Activated T-cell treated with anti-CD3 and anti-CD28 coated beads, Interleukin-2, amount 50 U/mL, for 72 hours (primary cell): Measurements from ENCODE around the gene CRYBA1. TPM values are rescaled to one million over a fixed set of nuclear protein-coding genes. Genes with fewer than 3 reads are reported as not detected.
A peak's percentile ranks its signal among the peaks of the same experiment; 100 is the strongest.

Experiments
- ATAC-seq, 2 donors: fragments of 150-1000 bp; cut with Tn5 transposase; replicated peaks in 1 of 2; 2 replicates each; pipeline ENCODE4 v1.10.0; 2021; ENCODE audit warnings: moderate library complexity in 2 of 2, mild to moderate bottlenecking in 1 of 2
- DNase-seq, 2 donors: peaks; one replicate each; pipeline ENCODE4 v3.0.0; 2021 to 2022; ENCODE audit warnings: mixed read lengths in 1 of 2
- H3K27ac Mint-ChIP-seq: one replicate; pipeline ENCODE4 v1.8.0; 2022; ENCODE audit warnings: mild to moderate bottlenecking, moderate library complexity, mixed read lengths
- H3K27me3 Mint-ChIP-seq: one replicate; pipeline ENCODE4 v1.8.0; 2022; ENCODE audit warnings: low read depth, mixed read lengths
- H3K36me3 Mint-ChIP-seq, 2 donors: one replicate each; pipeline ENCODE4 v1.8.0; 2022; ENCODE audit warnings: mixed read lengths in 2 of 2, mild to moderate bottlenecking in 1 of 2; ENCODE audit not compliant: insufficient read depth in 2 of 2
- H3K4me1 Mint-ChIP-seq: one replicate; pipeline ENCODE4 v1.8.0; 2022; ENCODE audit warnings: low read depth, mixed read lengths
- H3K4me3 Mint-ChIP-seq, 2 donors: one replicate each; pipeline ENCODE4 v1.8.0; 2022; ENCODE audit warnings: mild to moderate bottlenecking in 2 of 2, mixed read lengths in 2 of 2, moderate library complexity in 2 of 2
- H3K9me3 Mint-ChIP-seq, 2 donors: one replicate each; pipeline ENCODE4 v1.8.0; 2022; ENCODE audit warnings: mixed read lengths in 2 of 2
- total RNA-seq, 2 donors: library from RNA; stranded (reverse); gene quantifications; one replicate each; pipeline ENCODE4 v1.2.3, GENCODE V29; 2022

The CRYBA1 gene
- total RNA-seq, 2 donors from 2014 or later: not detected

DNA sequence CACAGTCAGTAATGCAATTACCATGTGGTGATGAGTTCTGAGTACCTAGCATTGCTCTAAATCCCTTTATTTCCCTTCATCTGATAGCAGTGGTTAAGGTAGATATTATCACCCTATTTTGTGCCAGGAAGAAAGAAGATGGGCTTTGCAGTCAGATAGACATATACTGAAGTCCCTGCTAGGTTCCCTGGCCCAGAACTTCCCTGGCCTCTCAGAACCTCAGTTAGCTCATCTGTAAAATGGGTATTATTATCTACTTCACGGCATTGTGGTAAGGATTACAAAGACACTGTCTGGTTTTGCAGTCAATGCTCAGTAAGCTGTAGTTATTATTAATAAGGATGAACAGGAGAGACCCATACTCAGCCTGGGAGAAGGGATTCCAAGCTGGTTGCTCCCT lies 4.6 kb upstream of the CRYBA1 start:
- Mint-ChIP-seq H3K4me1 (peaks cover 16% of the 10 kb centered on the region), H3K27me3 (no peaks in the 10 kb centered on the region), H3K36me3 (no peaks in the 10 kb centered on the region), H3K4me3 (no peak overlapping the region), H3K9me3 (no peaks in the 10 kb centered on the region), H3K27ac (no peak overlapping the region)
- no peak for DNase-seq
- ATAC-seq: no peak

DNA sequence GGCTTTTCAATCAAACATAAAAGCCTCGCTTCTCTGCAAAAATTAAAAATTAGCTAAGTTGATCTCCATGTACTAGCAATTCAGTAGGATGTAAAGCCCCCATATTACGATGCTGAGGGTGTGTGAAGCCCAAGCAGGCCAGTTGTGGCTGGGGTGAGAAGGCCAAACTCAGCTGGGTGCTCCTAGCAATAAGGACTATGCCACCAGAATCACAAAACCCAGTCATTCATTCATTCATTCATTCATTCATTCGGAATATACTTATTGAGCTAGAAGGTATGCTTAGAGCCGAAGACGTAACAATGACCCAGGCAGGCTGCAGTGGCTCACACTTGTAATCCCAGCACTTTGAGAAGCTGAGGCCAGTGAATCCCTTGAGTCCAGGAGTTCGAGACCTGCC lies 3.9 kb upstream of the CRYBA1 start:
- Mint-ChIP-seq H3K4me3 (no peak overlapping the region), H3K36me3 (no peaks in the 10 kb centered on the region), H3K27ac (no peak overlapping the region), H3K4me1 (peaks cover 16% of the 10 kb centered on the region), H3K27me3 (no peaks in the 10 kb centered on the region), H3K9me3 (no peaks in the 10 kb centered on the region)
- DNase-seq: no peak
- no peak for ATAC-seq

DNA sequence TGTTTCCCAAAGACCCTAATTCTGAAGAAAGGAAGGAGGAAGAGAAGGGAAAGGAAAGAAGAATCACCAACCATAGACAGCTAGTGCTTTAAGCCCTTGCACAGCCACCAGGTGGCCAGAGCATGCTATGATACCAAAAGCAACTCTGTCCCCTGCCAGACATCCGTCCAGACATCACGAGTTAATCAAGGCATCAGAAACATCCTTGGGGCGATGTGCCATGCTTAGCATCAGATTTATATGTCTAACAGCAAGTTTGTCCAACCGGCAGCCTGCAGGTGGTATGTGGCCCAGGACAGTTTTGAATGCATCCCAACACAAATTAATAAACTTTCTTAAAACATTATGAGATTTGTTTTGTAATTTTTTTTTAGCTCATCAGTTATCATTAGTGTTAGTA lies 2.9 kb upstream of the CRYBA1 start:
- ATAC-seq (no peak), DNase-seq (no peak)
- Mint-ChIP-seq H3K9me3 (no peaks in the 10 kb centered on the region), H3K4me1 (peaks cover 16% of the 10 kb centered on the region), H3K27ac (no peak overlapping the region), H3K36me3 (no peaks in the 10 kb centered on the region), H3K4me3 (no peak overlapping the region), H3K27me3 (no peaks in the 10 kb centered on the region)

DNA sequence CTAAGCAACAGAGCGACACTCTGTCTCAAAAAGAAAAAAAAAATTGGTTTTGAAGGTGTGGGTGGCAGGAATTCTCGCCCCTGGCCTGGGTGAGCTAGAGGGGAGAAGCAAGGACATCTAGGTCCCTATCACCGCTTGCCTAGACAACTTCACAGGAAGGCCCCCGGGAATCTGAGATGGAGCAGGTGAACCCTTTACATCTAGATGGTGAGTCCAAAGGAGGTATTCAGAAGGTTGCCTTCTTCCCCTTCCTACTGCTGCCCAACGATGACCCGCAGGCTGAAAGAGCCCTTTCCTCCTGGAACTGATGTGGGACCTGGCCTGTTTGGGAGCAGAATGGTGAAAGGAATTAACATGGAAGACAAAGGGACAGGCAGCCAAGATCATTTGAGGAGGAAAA lies 1.3 kb upstream of the CRYBA1 start:
- Mint-ChIP-seq H3K9me3 (no peaks in the 10 kb centered on the region), H3K4me1 (peaks cover 13% of the 10 kb centered on the region)

DNA sequence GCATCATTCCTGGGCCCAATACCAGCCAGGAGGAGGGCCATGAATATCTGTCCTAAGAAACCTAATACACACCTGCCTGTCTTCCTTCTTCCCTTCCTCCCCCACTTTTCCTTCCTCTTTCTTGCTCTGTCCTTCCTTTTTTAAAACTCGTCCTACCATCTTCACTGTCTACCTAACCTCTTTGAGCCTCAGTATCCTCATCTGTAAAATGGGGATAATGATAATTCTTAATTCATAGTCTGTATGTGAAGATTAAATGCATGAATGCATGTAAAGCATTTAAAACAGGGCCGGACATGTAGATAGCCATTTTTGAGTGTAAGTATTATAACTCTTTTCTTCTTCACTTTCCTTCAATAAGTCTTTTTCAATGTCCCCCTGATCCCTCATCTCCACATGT lies 560 bp downstream of the CRYBA1 start:
- H3K4me1 Mint-ChIP-seq: no peaks in the 10 kb centered on the region
- no peak overlapping the region for H3K4me3 Mint-ChIP-seq
- no peaks in the 10 kb centered on the region for H3K9me3 Mint-ChIP-seq
- H3K27me3 Mint-ChIP-seq: no peaks in the 10 kb centered on the region
- no peaks in the 10 kb centered on the region for H3K36me3 Mint-ChIP-seq
- peak overlapping the region; percentile 38 for H3K27ac Mint-ChIP-seq
- no peak for ATAC-seq
- DNase-seq: no peak

More for the DNA sequence above, 1.3 kb upstream of the CRYBA1 start:
- no peak for ATAC-seq
- Mint-ChIP-seq H3K27me3 (no peaks in the 10 kb centered on the region), H3K36me3 (no peaks in the 10 kb centered on the region), H3K27ac (no peak overlapping the region), H3K4me3 (no peak overlapping the region)
- no peak for DNase-seq

DNA sequence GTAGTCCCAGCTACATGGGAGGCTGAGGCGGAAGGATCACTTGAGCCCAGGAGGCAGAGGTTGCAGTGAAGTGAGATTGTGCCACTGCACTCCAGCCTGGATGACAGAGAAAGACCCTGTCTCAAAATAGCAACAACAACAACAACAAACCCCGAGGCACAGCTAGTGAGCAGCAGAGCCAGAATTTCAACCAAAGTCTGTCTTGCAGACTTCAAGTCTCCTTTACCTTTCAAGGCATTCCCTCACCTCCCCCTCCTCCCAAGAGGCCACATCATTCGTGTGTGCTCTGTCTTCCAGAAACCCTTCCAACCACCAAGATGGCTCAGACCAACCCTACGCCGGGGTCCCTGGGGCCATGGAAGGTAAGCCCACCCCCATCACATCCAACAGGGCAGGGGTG lies 2.2 kb downstream of the CRYBA1 start:
- no peaks in the 10 kb centered on the region for H3K27me3 Mint-ChIP-seq
- H3K4me1 Mint-ChIP-seq: no peaks in the 10 kb centered on the region
- no peaks in the 10 kb centered on the region for H3K36me3 Mint-ChIP-seq
- H3K9me3 Mint-ChIP-seq: no peaks in the 10 kb centered on the region
- DNase-seq (no peak), ATAC-seq (no peak)
- no peak overlapping the region for H3K27ac Mint-ChIP-seq
- H3K4me3 Mint-ChIP-seq: no peak overlapping the region

DNA sequence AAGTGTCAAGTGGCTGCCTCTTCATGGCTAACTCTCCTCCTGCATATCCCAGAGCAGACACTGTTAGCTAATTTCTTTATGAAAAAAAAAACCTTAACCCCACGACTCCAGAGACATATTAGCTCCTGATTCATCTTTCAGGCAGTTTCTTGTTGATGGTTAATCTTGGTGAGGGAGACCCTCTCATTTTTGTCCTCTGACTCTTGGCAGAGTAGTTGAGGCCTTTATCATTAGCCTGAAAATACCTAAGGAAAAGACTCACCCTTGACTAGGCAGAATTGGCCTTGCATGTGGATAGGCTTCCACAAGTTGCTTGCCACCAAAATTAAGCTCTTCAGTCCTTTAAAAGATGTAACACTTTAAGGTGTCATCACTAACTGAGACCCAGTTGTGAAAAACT lies 4.0 kb downstream of the CRYBA1 start:
- ATAC-seq: no peak
- Mint-ChIP-seq H3K4me1 (no peaks in the 10 kb centered on the region), H3K36me3 (no peaks in the 10 kb centered on the region), H3K4me3 (no peak overlapping the region), H3K27me3 (no peaks in the 10 kb centered on the region), H3K9me3 (no peaks in the 10 kb centered on the region), H3K27ac (no peak overlapping the region)
- DNase-seq: no peak

DNA sequence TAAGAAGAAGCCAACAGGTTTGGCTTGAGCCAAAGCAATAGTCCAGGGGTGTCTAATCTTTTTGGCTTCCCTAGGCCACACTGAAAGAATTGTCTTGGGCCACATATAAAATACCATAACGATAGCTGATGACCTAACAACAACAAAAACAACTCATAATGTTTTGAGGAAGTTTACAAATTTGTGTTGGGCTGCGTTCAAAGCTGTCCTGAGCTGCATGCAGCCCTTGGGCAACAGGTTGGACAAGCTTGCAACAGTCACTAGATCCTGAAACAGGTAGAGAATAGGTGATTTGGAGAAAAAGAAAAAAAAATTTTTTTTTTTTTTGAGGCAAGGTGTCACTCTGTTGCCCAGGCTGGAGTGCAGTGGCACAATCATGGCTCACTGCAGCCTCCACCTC lies 4.5 kb downstream of the CRYBA1 start:
- Mint-ChIP-seq H3K4me1 (no peaks in the 10 kb centered on the region), H3K9me3 (no peaks in the 10 kb centered on the region), H3K36me3 (no peaks in the 10 kb centered on the region), H3K4me3 (no peak overlapping the region), H3K27ac (no peak overlapping the region), H3K27me3 (no peaks in the 10 kb centered on the region)
- DNase-seq: no peak
- ATAC-seq: no peak

DNA sequence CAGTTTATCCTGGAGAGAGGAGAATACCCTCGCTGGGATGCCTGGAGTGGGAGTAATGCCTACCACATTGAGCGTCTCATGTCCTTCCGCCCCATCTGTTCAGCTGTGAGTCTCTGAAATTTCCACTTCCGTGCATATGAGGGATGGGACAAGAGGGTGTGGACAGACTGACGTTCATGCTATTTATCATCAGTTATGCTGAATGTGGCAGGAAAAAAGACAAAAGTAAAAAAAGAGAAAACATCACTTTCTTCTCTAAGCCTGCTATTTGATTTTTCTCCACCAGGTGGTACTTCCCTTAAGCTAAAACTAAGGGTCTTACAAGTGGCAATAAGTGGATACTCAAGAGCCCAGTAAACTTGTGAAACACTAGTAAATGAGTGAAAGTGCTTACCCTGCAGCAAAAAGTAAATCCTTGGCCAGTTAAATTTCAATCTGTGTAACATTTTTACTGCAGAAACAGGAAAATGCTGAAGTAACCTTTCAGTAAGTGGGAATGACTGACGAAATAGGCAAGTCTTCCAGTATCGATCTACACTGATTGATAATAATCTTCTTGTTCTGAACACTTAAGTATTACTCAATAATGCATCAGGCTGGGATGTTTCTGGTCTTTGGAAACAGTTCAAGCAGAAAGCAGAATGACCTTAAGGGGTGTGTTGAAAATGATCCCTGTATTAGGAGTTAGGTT lies 5.6 kb downstream of the CRYBA1 start:
- no peak for DNase-seq
- no peaks in the 10 kb centered on the region for H3K9me3 Mint-ChIP-seq
- peaks cover 2 to 4% of the 10 kb centered on the region in 2 donors for H3K36me3 Mint-ChIP-seq
- peaks cover 8% of the 10 kb centered on the region for H3K4me1 Mint-ChIP-seq
- no peak overlapping the region for H3K4me3 Mint-ChIP-seq
- no peaks in the 10 kb centered on the region for H3K27me3 Mint-ChIP-seq
- no peak overlapping the region for H3K27ac Mint-ChIP-seq
- no peak for ATAC-seq

DNA sequence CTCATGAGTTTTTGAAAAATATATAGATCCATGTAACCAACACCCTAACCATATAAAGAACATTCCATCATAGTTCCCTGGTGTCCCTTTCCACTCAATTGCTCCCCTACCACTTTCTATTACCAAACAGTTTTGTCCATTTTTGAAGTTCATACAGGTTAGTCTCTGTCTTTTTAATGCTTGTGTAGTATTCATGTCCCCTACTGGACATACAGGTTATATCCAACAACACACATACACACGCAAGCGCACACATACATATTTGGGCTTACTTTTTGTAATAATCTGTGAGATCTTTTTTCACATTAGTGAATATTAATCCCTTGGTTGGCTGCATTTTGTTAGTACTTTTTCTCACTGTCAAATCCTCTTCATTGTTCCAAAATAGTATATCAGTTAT lies 6.4 kb downstream of the CRYBA1 start:
- Mint-ChIP-seq H3K36me3 (peaks cover 3 to 7% of the 10 kb centered on the region in 2 donors), H3K4me1 (peaks cover 15% of the 10 kb centered on the region), H3K27ac (peak overlapping the region; percentile 57), H3K27me3 (no peaks in the 10 kb centered on the region), H3K9me3 (no peaks in the 10 kb centered on the region), H3K4me3 (no peak overlapping the region)
- DNase-seq: no peak
- no peak for ATAC-seq

DNA sequence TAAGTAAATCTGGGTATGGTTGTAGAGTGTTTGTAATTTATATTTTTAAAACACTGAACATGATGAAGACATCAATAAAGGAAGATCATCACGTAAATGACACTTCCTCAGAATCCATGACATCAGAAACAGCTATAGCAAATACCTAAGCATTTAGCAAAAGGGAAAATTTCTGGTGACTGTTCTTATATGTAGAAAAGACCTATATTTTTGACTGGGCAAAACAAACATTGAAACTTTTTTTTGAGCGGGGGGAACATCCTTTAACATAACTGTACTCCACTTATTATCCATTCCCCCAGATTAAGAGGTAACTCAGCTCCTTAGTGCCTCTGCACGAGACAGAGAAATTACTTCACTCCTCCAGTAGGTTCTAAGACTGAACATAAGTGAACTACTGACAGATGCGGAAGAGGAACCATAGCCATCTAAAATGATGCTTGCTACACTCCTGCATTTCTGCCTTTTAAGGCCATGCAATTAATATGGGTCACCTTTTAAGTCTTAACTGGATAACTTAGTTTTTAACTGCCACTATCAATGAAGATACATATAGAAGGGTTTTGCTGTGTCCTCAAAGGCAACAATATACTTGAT lies 9.4 kb downstream of the CRYBA1 start:
- H3K9me3 Mint-ChIP-seq: no peaks in the 10 kb centered on the region
- H3K27me3 Mint-ChIP-seq: no peaks in the 10 kb centered on the region
- H3K4me3 Mint-ChIP-seq: no peak overlapping the region
- peak overlapping the region; percentile 56 for H3K27ac Mint-ChIP-seq
- no peak for ATAC-seq
- DNase-seq: no peak
- H3K36me3 Mint-ChIP-seq: peaks cover 3 to 12% of the 10 kb centered on the region in 2 donors
- H3K4me1 Mint-ChIP-seq: peaks cover 33% of the 10 kb centered on the region

DNA sequence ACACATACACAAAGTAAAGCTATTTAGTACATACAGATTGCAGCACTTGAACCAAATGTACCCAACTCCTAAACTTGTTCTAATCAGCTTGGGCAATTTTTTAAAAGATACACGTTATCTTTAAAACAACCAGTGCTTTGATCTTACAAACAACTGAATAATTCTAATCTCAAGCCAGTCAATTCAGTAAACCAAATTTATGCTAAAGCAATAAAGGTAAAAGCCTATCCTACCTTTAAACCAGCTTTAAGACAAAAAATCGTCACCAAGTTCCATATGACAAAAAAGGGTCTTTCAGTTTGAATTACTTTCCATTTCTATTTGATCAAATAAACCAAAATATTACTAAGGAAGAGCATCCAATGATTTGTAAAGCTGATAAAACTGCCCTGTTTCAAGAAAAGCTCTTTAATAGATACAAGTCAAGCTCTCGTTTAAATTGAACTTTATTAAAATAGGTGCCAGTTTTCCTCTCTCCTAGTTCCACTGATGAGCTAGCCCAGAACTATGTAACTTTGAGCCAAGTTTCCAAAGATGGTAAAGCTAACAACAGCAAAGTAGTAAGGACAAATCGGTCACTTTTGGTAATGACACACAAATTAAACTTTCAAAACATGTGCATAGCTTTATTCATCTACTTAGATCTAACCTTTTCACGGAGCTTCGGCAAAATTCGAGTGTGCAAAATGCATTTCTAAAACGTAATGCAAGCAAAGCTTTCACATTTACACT lies 10.2 kb downstream of the CRYBA1 start:
- no peak for DNase-seq
- Mint-ChIP-seq H3K4me3 (peak overlapping the region in 1 of 2 donors; percentile 66), H3K9me3 (no peaks in the 10 kb centered on the region), H3K27me3 (no peaks in the 10 kb centered on the region), H3K36me3 (peaks cover 3 to 16% of the 10 kb centered on the region in 2 donors), H3K27ac (peak overlapping the region; percentile 66), H3K4me1 (peaks cover 38% of the 10 kb centered on the region)
- peak; percentile 46 to 66 for ATAC-seq

DNA sequence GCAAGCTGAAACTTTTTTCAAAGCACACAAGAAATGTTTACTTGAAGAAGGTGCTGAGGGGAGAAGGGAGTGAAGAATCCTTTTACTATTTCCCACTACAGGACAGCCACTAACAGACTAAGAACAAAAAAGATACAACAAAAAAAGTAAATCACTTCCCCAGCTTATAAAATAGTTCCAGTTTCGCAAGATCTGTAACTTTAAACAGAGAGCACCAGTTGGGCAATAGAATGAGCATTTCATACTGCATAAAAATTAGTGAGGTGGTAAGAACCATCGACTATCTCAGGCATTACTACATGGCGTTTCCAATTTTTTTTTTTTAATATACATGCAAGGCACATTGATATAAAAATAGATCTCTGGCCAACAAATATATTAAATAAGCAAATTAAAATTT lies 11.1 kb downstream of the CRYBA1 start:
- DNase-seq: no peak
- Mint-ChIP-seq H3K27ac (no peak overlapping the region), H3K9me3 (no peaks in the 10 kb centered on the region), H3K36me3 (peaks cover 3 to 16% of the 10 kb centered on the region in 2 donors), H3K4me1 (peaks cover 38% of the 10 kb centered on the region), H3K4me3 (peak overlapping the region in 1 of 2 donors; percentile 37), H3K27me3 (no peaks in the 10 kb centered on the region)
- ATAC-seq: no peak
